Testis (tissue), 3 donors: Measurements from ENCODE around the gene GET4. TPM values are rescaled to one million over a fixed set of nuclear protein-coding genes. Genes with fewer than 3 reads are reported as not detected.

ENCODE experiments used
- DNase-seq: peaks from one replicate; pipeline ENCODE4 v3.0.0-alpha.2; 2019
- H3K27ac ChIP-seq, 2 donors: fragments of 200-600 bp; sonication (generic); one replicate each; pipeline ENCODE4 v1.5.1; 2019
- H3K27me3 ChIP-seq: fragments of 200-600 bp; sonication (generic); one replicate; pipeline ENCODE4 v1.5.1; 2019
- H3K36me3 ChIP-seq: fragments of 200-600 bp; sonication (generic); one replicate; pipeline ENCODE4 v1.5.1; 2017; ENCODE audit warnings: low read depth; ENCODE audit errors: missing control alignments
- H3K4me1 ChIP-seq: fragments of 200-600 bp; sonication (generic); one replicate; pipeline ENCODE4 v1.5.1; 2019
- H3K4me3 ChIP-seq, 2 donors: fragments of 200-600 bp; sonication (generic); one replicate each; pipeline ENCODE4 v1.5.1; 2017 to 2019
- H3K9me3 ChIP-seq: fragments of 200-600 bp; sonication (generic); one replicate; pipeline ENCODE4 v1.5.1; 2017
- POLR2A ChIP-seq: fragments of 450-650 bp; IDR thresholded peaks from one replicate; pipeline ENCODE4 v1.6.1; 2017; ENCODE audit warnings: antibody characterized with exemption, mild to moderate bottlenecking, moderate library complexity
- WGBS, 2 donors: methylation state at CpG; one replicate each; pipeline ENCODE4 v1.1.5; 2018; 5-methylcytosine and 5-hydroxymethylcytosine counted together
- intact Hi-C: fragments of 100-400 bp; cut with DNase I; formaldehyde crosslinking; loops from one replicate; pipeline ENCODE4 v1.15.1; 2023; ENCODE audit warnings: low total_unique reads
- polyA plus RNA-seq: library from polyadenylated mRNA; stranded (reverse); fragments of 350-450 nt; fragmentation: Illumina TruSeq; extraction: RNeasy Lipid Tissue Mini Kit (QIAGEN cat#74804); gene quantifications from one replicate; pipeline ENCODE4 v1.2.3, GENCODE V29; 2014; ENCODE audit warnings: low read depth, low replicate concordance; ENCODE audit not compliant: insufficient read depth
- total RNA-seq, 2 donors: library from RNA; depleted of rRNA; stranded (reverse); fragments of >200 nt; gene quantifications; one replicate each; pipeline ENCODE4 v1.2.3, GENCODE V29; 2016
- TF ChIP-seq, protein P1 (sequence below), 3 experiments: fragments of 450-650 bp in 2 of 3; fragments of 200-600 bp in 1 of 3; sonication (generic) in 1 of 3; IDR thresholded peaks; one replicate each; pipeline ENCODE4 v1.5.1; 2016 to 2019; ENCODE audit warnings: antibody characterized with exemption in 3 of 3, mild to moderate bottlenecking in 2 of 3, moderate library complexity in 1 of 3

GET4 gene
- total and polyA plus RNA-seq, 3 donors from 2014 or later, result 89.0 to 141 (median 128) TPM

DNA sequence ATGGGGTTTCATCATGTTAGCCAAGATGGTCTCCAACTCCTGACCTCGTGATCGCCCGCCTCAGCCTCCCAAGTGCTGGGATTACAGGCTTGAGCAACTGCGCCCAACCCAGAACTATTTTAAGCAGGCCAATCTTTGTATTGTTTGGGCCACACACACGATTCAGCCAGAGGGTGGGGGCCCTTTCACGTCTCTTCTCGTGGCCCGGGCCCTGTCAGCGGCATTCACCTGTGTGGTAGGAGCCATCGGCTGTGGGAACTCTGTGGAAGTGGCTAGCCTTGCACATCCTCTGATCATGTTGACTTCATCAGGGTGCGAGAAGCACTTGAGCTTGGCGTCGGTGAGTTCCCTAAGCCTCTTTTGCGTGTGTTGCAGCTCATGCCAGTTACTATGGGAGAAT lies 27.2 kb upstream of the GET4 start:
- Histone ChIP-seq H3K27me3 (no peaks in the 10 kb centered on the region), H3K9me3 (no peaks in the 10 kb centered on the region), H3K4me1 (no peaks in the 10 kb centered on the region), H3K27ac (no peak overlapping the region), H3K4me3 (no peak overlapping the region), H3K36me3 (no peaks in the 10 kb centered on the region)
- TF ChIP-seq, protein P1, sequence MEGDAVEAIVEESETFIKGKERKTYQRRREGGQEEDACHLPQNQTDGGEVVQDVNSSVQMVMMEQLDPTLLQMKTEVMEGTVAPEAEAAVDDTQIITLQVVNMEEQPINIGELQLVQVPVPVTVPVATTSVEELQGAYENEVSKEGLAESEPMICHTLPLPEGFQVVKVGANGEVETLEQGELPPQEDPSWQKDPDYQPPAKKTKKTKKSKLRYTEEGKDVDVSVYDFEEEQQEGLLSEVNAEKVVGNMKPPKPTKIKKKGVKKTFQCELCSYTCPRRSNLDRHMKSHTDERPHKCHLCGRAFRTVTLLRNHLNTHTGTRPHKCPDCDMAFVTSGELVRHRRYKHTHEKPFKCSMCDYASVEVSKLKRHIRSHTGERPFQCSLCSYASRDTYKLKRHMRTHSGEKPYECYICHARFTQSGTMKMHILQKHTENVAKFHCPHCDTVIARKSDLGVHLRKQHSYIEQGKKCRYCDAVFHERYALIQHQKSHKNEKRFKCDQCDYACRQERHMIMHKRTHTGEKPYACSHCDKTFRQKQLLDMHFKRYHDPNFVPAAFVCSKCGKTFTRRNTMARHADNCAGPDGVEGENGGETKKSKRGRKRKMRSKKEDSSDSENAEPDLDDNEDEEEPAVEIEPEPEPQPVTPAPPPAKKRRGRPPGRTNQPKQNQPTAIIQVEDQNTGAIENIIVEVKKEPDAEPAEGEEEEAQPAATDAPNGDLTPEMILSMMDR (IDR thresholded peaks at IDR 0.05), result no peak
- no peak for TF ChIP-seq POLR2A
- intact Hi-C loops, result no loop called here
- no peak for DNase-seq
- WGBS, 2 donors, result 92 to 96% methylated on average over 14 of the region's 14 CpGs

- Histone ChIP-seq H3K27ac (no peak overlapping the region), H3K4me1 (no peaks in the 10 kb centered on the region), H3K4me3 (no peak overlapping the region), H3K27me3 (no peaks in the 10 kb centered on the region), H3K36me3 (no peaks in the 10 kb centered on the region), H3K9me3 (no peaks in the 10 kb centered on the region)
- intact Hi-C loops, result no loop called here
- no peak for DNase-seq
- TF ChIP-seq POLR2A, result no peak
- TF ChIP-seq, protein P1 (IDR thresholded peaks at IDR 0.05), result no peak
- 91 to 94% methylated on average over 18 to 19 of the region's 19 CpGs for WGBS, 2 donors
Measured at GRCh38 chr7:849781-850180, 26.6 kb upstream of the GET4 start.

GRCh38 chr7:851204-851603 lies 25.1 kb upstream of the GET4 start:
- intact Hi-C loops, result no loop called here
- no peak overlapping the region for H3K4me3 ChIP-seq
- no peaks in the 10 kb centered on the region for H3K4me1 ChIP-seq
- no peaks in the 10 kb centered on the region for H3K9me3 ChIP-seq
- TF ChIP-seq POLR2A, result no peak
- TF ChIP-seq, protein P1 (IDR thresholded peaks at IDR 0.05), result no peak
- DNase-seq, result no peak
- no peak overlapping the region for H3K27ac ChIP-seq
- 79 to 89% methylated on average over 7 to 14 of the region's 14 CpGs for WGBS, 2 donors
- no peaks in the 10 kb centered on the region for H3K27me3 ChIP-seq
- H3K36me3 ChIP-seq, result no peaks in the 10 kb centered on the region

- no peak overlapping the region for H3K4me3 ChIP-seq
- H3K27me3 ChIP-seq, result no peaks in the 10 kb centered on the region
- H3K9me3 ChIP-seq, result no peaks in the 10 kb centered on the region
- TF ChIP-seq, protein P1 (IDR thresholded peaks at IDR 0.05), result no peak
- TF ChIP-seq POLR2A, result no peak
- no peak for DNase-seq
- H3K4me1 ChIP-seq, result no peaks in the 10 kb centered on the region
- H3K36me3 ChIP-seq, result no peaks in the 10 kb centered on the region
- WGBS, 2 donors, result 91 to 94% methylated on average over 24 to 33 of the region's 33 CpGs
- H3K27ac ChIP-seq, result no peak overlapping the region
- intact Hi-C loops, result no loop called here
Measured at GRCh38 chr7:853366-854117, 22.8 kb upstream of the GET4 start.
